H1 (cell line): ENCODE data around the gene ELMO1. TPM values are rescaled to one million over a fixed set of nuclear protein-coding genes. Genes with fewer than 3 reads are reported as not detected.

Experiments used
- CTCF ChIA-PET: fragments of 300-600 bp; sonication (Branson Sonifier 250); formaldehyde crosslinking; loops from one replicate; lab custom pipeline; 2021; ENCODE audit not compliant: partially characterized antibody; lab: Charles Lee
- POLR2A ChIA-PET: fragments of 300-600 bp; sonication (Branson Sonifier 250); formaldehyde crosslinking; loops from one replicate; lab custom pipeline; 2021; ENCODE audit warnings: inconsistent platforms; ENCODE audit not compliant: partially characterized antibody; lab: Charles Lee
- DNase-seq, 2 experiments: peaks; one replicate each; pipeline versions ENCODE4 v3.0.0 to v3.0.0-alpha.2; 2010 to 2022; ENCODE audit warnings: low spot score in 2 of 2, low read depth in 1 of 2, mixed read lengths in 1 of 2
- FAIRE-seq: peaks from 2 replicates; lab custom pipeline; 2011; peaks lifted over from hg19 to GRCh38; lab: Jason Lieb, UNC
- H2AFZ ChIP-seq: 2 replicates; pipeline ENCODE4 v1.8.1; 2012; ENCODE audit warnings: low read length, inconsistent platforms
- H2AK5ac ChIP-seq: 2 replicates; pipeline ENCODE4 v1.6.1; 2013; ENCODE audit warnings: low read depth, low read length
- H2BK120ac ChIP-seq: replicated peaks from 2 replicates; pipeline ENCODE3; 2013; ENCODE audit warnings: low read depth, low read length, inconsistent platforms
- H2BK12ac ChIP-seq: 2 replicates; pipeline ENCODE4 v1.6.1; 2013; ENCODE audit warnings: low read depth, low read length
- H2BK15ac ChIP-seq: 2 replicates; pipeline ENCODE4 v1.6.1; 2013; ENCODE audit warnings: low read length
- H2BK20ac ChIP-seq: 2 replicates; pipeline ENCODE4 v1.6.1; 2013; ENCODE audit warnings: low read length
- H2BK5ac ChIP-seq: 2 replicates; pipeline ENCODE4 v1.6.1; 2013; ENCODE audit warnings: low read depth, low read length
- H3K14ac ChIP-seq: 2 replicates; pipeline ENCODE4 v1.6.1; 2013; ENCODE audit warnings: inconsistent platforms; ENCODE audit not compliant: insufficient read length
- H3K18ac ChIP-seq: 2 replicates; pipeline ENCODE4 v1.6.1; 2013; ENCODE audit warnings: low read length; ENCODE audit errors: extremely low read depth
- H3K23ac ChIP-seq: 2 replicates; pipeline ENCODE4 v1.6.1; 2013; ENCODE audit warnings: inconsistent platforms; ENCODE audit not compliant: insufficient read length
- H3K23me2 ChIP-seq: 2 replicates; pipeline ENCODE4 v1.6.1; 2013; ENCODE audit warnings: low read depth, low read length
- H3K27ac ChIP-seq: 2 replicates; pipeline ENCODE4 v1.6.1; 2011; ENCODE audit warnings: low read depth, low read length, inconsistent platforms
- H3K27me3 ChIP-seq, 4 experiments: replicated peaks in 1 of 4; 1 replicate in 1 of 4; 2 replicates in 3 of 4; pipeline versions ENCODE4 v1.6.1 to v1.8.1; 2011 to 2013; ENCODE audit warnings: low read length in 3 of 4, mild to moderate bottlenecking in 3 of 4, inconsistent platforms in 2 of 4, mixed read lengths in 2 of 4, moderate library complexity in 1 of 4; ENCODE audit not compliant: control insufficient read depth in 3 of 4, insufficient read depth in 3 of 4; ENCODE audit errors: extremely low read depth in 1 of 4
- H3K36me3 ChIP-seq, 4 experiments: 2 replicates each; pipeline versions ENCODE4 v1.6.1 to v1.8.1; 2011 to 2013; ENCODE audit warnings: mild to moderate bottlenecking in 4 of 4, low read length in 3 of 4, moderate library complexity in 2 of 4, control low read depth in 1 of 4, inconsistent platforms in 1 of 4; ENCODE audit not compliant: insufficient read depth in 4 of 4, control insufficient read depth in 2 of 4
- H3K4ac ChIP-seq: replicated peaks from 2 replicates; pipeline ENCODE3; 2013; ENCODE audit warnings: low read length, low read depth, mixed read lengths, inconsistent platforms; ENCODE audit not compliant: insufficient read length
- H3K4me1 ChIP-seq, 4 experiments: replicated peaks in 1 of 4; 1 replicate in 1 of 4; 2 replicates in 3 of 4; pipeline versions ENCODE4 v1.6.1 to v1.8.1; 2011 to 2013; ENCODE audit warnings: low read length in 3 of 4, inconsistent platforms in 2 of 4, mixed read lengths in 1 of 4; ENCODE audit not compliant: insufficient read depth in 4 of 4, control insufficient read depth in 3 of 4
- H3K4me2 ChIP-seq, 2 experiments: 2 replicates each; pipeline versions ENCODE4 v1.6.1 to v1.8.1; 2011 to 2013; ENCODE audit warnings: low read depth in 2 of 2, low read length in 2 of 2, control low read depth in 1 of 2, inconsistent platforms in 1 of 2, mild to moderate bottlenecking in 1 of 2; ENCODE audit not compliant: insufficient read depth in 1 of 2
- H3K4me3 ChIP-seq, 4 experiments: fragments of 200-600, 300-600 bp in 1 of 4; sonication (generic), shearing (Covaris generic), sonication (Bioruptor Twin) in 1 of 4; 2 replicates each; pipeline versions ENCODE4 v1.5.1 to v1.8.1; 2011 to 2016; ENCODE audit warnings: low read length in 4 of 4, low read depth in 3 of 4, control low read depth in 2 of 4, inconsistent platforms in 2 of 4, mild to moderate bottlenecking in 2 of 4, mixed read lengths in 1 of 4, moderate library complexity in 1 of 4; ENCODE audit not compliant: insufficient read depth in 2 of 4; ENCODE audit errors: extremely low read depth in 1 of 4
- H3K56ac ChIP-seq: replicated peaks from 2 replicates; pipeline ENCODE3; 2013; ENCODE audit warnings: low read depth, mild to moderate bottlenecking, mixed read lengths, low read length, inconsistent platforms; ENCODE audit not compliant: insufficient read length
- H3K79me1 ChIP-seq: 2 replicates; pipeline ENCODE4 v1.6.1; 2013; ENCODE audit warnings: low read depth, low read length, control low read depth
- H3K79me2 ChIP-seq, 2 experiments: 2 replicates each; pipeline versions ENCODE4 v1.6.1 to v1.8.1; 2012 to 2013; ENCODE audit warnings: low read length in 2 of 2, mild to moderate bottlenecking in 2 of 2, inconsistent platforms in 1 of 2; ENCODE audit not compliant: insufficient read depth in 2 of 2, control insufficient read depth in 1 of 2
- H3K9ac ChIP-seq, 4 experiments: replicated peaks in 1 of 4; 1 replicate in 1 of 4; 2 replicates in 3 of 4; pipeline versions ENCODE4 v1.6.1 to v1.8.1; 2011 to 2013; ENCODE audit warnings: low read depth in 3 of 4, low read length in 3 of 4, control low read depth in 2 of 4, mild to moderate bottlenecking in 2 of 4, moderate library complexity in 2 of 4, inconsistent platforms in 1 of 4; ENCODE audit errors: extremely low read depth in 1 of 4
- H3K9me3 ChIP-seq, 2 experiments: 2 replicates each; pipeline versions ENCODE4 v1.6.1 to v1.8.1; 2012 to 2013; ENCODE audit warnings: mild to moderate bottlenecking in 2 of 2, moderate library complexity in 2 of 2, control low read depth in 1 of 2, inconsistent platforms in 1 of 2, low read depth in 1 of 2, low read length in 1 of 2, mixed read lengths in 1 of 2; ENCODE audit not compliant: insufficient read depth in 2 of 2
- H4K20me1 ChIP-seq, 2 experiments: replicated peaks in 1 of 2; 2 replicates each; pipeline versions ENCODE3 to v1.8.1; 2011 to 2013; ENCODE audit warnings: inconsistent platforms in 2 of 2, low read length in 2 of 2, mild to moderate bottlenecking in 1 of 2; ENCODE audit not compliant: insufficient read depth in 2 of 2, control insufficient read depth in 1 of 2
- H4K5ac ChIP-seq: 2 replicates; pipeline ENCODE4 v1.6.1; 2013; ENCODE audit warnings: low read length, low read depth, mixed read lengths, inconsistent platforms; ENCODE audit not compliant: insufficient read length
- H4K8ac ChIP-seq: 2 replicates; pipeline ENCODE4 v1.8.0; 2013; ENCODE audit warnings: mild to moderate bottlenecking, moderate library complexity, low read length, inconsistent platforms; ENCODE audit not compliant: insufficient read depth; ENCODE audit errors: extremely low read depth
- H4K91ac ChIP-seq: replicated peaks from 2 replicates; pipeline ENCODE3; 2013; ENCODE audit warnings: low read length, mixed read lengths, inconsistent platforms; ENCODE audit not compliant: insufficient read length
- WGBS, 2 experiments: shearing (Covaris generic) in 1 of 2; methylation state at CpG; one replicate each; pipeline versions ENCODE4 v1.1.6 to v1.1.7; 2013 to 2015; ENCODE audit warnings: low lambda C conversion rate in 2 of 2, mixed read lengths in 2 of 2, inconsistent platforms in 1 of 2, low coverage in 1 of 2, missing lambda C conversion rate in 1 of 2; ENCODE audit not compliant: insufficient replicate concordance in 2 of 2, insufficient coverage in 1 of 2, insufficient read length in 1 of 2; ENCODE audit errors: extremely low coverage in 1 of 2, missing lambda C conversion rate in 1 of 2; 5-methylcytosine and 5-hydroxymethylcytosine counted together
- polyA plus RNA-seq, 7 experiments: library from polyadenylated mRNA; depleted of rRNA in 3 of 7; stranded (reverse) in 5 of 7; unstranded in 2 of 7; fragments of >200 nt in 5 of 7; fragments of 200-250 nt in 2 of 7; gene quantifications; 1 replicate in 5 of 7; 2 replicates in 1 of 7; 4 replicates in 1 of 7; pipeline versions ENCODE4 v1.2.1 to v1.2.3, GENCODE V29; 2011 to 2013; ENCODE audit warnings: missing spikeins in 2 of 7, mixed read lengths in 2 of 7
- total RNA-seq: library from RNA; stranded (reverse); fragmentation: NEBNext Ultra II Directional; extraction: Animal tissue kit (Norgen Biotek cat#: 25700); gene quantifications from 2 replicates; pipeline ENCODE4 v1.2.1, GENCODE V29; 2021

ELMO1 gene
- total and polyA plus RNA-seq, 2 of the 8 experiments (the other 6 are each of a cell fraction or from before 2014, with no cell fraction given) = 18.4 to 21.0 TPM

DNA sequence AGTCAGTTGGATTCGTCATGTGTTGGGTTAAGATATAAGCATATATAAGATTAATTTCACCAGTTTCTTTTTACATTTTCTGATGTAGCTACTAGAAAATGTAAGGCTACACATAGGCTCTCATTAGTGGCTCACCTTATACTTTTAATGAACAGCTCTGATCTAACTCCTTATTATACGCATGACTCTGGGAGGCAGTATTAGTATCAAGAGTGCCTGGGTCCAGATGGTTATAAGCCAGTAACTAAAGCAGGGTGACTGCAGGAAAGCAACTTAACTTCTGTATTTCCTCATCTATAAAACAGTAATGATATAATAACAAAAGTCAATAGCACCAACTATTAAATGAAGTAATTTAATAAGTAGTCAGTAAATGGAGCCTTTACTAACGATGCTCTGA lies 1.4 kb upstream of the ELMO1 start:
- Histone ChIP-seq H2AK5ac (no peak overlapping the region), H3K23ac (no peak overlapping the region), H4K5ac (no peak overlapping the region), H3K27ac (no peak overlapping the region), H2BK15ac (no peak overlapping the region), H3K56ac (no peak overlapping the region), H3K79me2 (peaks cover 0 to 18% of the 10 kb centered on the region in 2 experiments; a peak in 2 of 4 replicates), H3K79me1 (no peaks in the 10 kb centered on the region), H3K27me3 (no peaks in the 10 kb centered on the region; a peak in 2 of 7 replicates), H2BK5ac (no peak overlapping the region), H2AFZ (no peak overlapping the region), H3K9me3 (no peaks in the 10 kb centered on the region), H3K23me2 (peaks cover 12% of the 10 kb centered on the region), H2BK20ac (no peak overlapping the region), H3K9ac (no peak overlapping the region), H4K91ac (no peak overlapping the region), H3K18ac (no peak overlapping the region), H3K4me3 (peak overlapping the region in 1 of 4 experiments; percentile 93; a peak in 1 of 8 replicates), H3K4me2 (peak overlapping the region in 1 of 2 experiments; percentile 73; a peak in 1 of 4 replicates), H3K36me3 (no peaks in the 10 kb centered on the region), H4K8ac (no peak overlapping the region), H3K4ac (no peak overlapping the region), H3K14ac (no peak overlapping the region), H2BK120ac (no peak overlapping the region), H4K20me1 (no peaks in the 10 kb centered on the region), H3K4me1 (peaks cover 0 to 13% (median 3%) of the 10 kb centered on the region in 4 experiments; a peak in 4 of 7 replicates), H2BK12ac (no peak overlapping the region)
- ChIA-PET POLR2A (interaction anchor here (0.8 to 3.5 kb wide), 2 partner anchors 38 to 42 kb away, joined by 3 to 19 read pairs; no protein-coding TSS in a partner anchor), CTCF (interaction anchor here (0.6 to 6.8 kb wide), 15 partner anchors 11 to 381 kb away, joined by 3 to 55 read pairs (median 5); no protein-coding TSS in a partner anchor)
- 94% methylated on average over 3 of the region's 3 CpGs; no CpG with 5 or more reads in 1 of the 2 experiments for WGBS, 2 experiments
- no peak for DNase-seq
- no peak for FAIRE-seq
